ENCODE results near the gene CR1L. TPM values are rescaled to one million over a fixed set of nuclear protein-coding genes. Genes with fewer than 3 reads are reported as not detected.

CR1L gene
- total RNA-seq, 4 donors from 2014 or later = not detected

DNA sequence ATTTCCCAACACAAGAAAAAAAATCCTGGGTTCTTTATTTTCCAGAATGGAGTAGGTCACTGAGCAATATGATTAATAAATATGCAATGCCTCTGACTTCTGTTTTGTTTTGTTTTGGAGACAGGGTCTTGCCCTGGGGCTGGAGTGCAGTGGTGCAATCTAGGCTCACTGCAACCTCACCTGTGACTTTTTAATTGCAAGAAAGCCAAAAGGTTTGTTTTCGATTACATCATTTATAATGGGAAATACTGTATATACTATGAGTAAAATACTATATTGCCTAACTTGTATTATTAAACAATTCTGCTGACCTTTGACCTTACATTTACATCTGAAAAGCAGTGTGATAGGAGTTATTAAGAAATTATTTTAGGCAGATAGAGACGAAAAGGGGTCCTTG lies 95.3 kb downstream of the CR1L start:
- TF ChIP-seq CTCF (IDR thresholded peaks at IDR 0.05) (no peak), EP300 (IDR thresholded peaks at IDR 0.05) (no peak)
- Histone ChIP-seq H3K9me3 (no peaks in the 10 kb centered on the region), H3K4me3 (no peak overlapping the region), H3K27me3 (no peaks in the 10 kb centered on the region), H3K4me1 (no peaks in the 10 kb centered on the region), H3K36me3 (no peaks in the 10 kb centered on the region), H3K27ac (no peak overlapping the region)
- no peak for ATAC-seq
- 68 to 88% methylated on average over 2 of the region's 2 CpGs for WGBS, 2 donors (ENCODE audit: low coverage in 1 of 2)

GRCh38 chr1:207742850-207743555 lies 98.1 kb downstream of the CR1L start:
- Histone ChIP-seq H3K4me1 (no peaks in the 10 kb centered on the region), H3K27ac (no peak overlapping the region), H3K9me3 (no peaks in the 10 kb centered on the region), H3K4me3 (no peak overlapping the region), H3K36me3 (no peaks in the 10 kb centered on the region), H3K27me3 (no peaks in the 10 kb centered on the region)
- 78 to 90% methylated on average over 2 to 3 of the region's 3 CpGs for WGBS, 2 donors (ENCODE audit: low coverage in 1 of 2)
- ATAC-seq = no peak
- no peak for TF ChIP-seq CTCF (IDR thresholded peaks at IDR 0.05)
- TF ChIP-seq POLR2AphosphoS5 (IDR thresholded peaks at IDR 0.05) = no peak
- no peak for TF ChIP-seq POLR2A (IDR thresholded peaks at IDR 0.05)
- TF ChIP-seq EP300 (IDR thresholded peaks at IDR 0.05) = no peak

- no peaks in the 10 kb centered on the region for H3K9me3 ChIP-seq
- H3K36me3 ChIP-seq = no peaks in the 10 kb centered on the region
- WGBS, 2 donors (ENCODE audit: low coverage in 1 of 2) = 88 to 100% methylated on average over 3 to 4 of the region's 4 CpGs
- TF ChIP-seq EP300 (IDR thresholded peaks at IDR 0.05) (no peak), CTCF (IDR thresholded peaks at IDR 0.05) (no peak), POLR2AphosphoS5 (IDR thresholded peaks at IDR 0.05) (no peak), POLR2A (IDR thresholded peaks at IDR 0.05) (no peak)
- H3K4me1 ChIP-seq = no peaks in the 10 kb centered on the region
- no peak overlapping the region for H3K4me3 ChIP-seq
- ATAC-seq = no peak
- no peaks in the 10 kb centered on the region for H3K27me3 ChIP-seq
- H3K27ac ChIP-seq = no peak overlapping the region
These were observed 99.1 kb downstream of the CR1L start for GRCh38 chr1:207744000-207744534.

DNA sequence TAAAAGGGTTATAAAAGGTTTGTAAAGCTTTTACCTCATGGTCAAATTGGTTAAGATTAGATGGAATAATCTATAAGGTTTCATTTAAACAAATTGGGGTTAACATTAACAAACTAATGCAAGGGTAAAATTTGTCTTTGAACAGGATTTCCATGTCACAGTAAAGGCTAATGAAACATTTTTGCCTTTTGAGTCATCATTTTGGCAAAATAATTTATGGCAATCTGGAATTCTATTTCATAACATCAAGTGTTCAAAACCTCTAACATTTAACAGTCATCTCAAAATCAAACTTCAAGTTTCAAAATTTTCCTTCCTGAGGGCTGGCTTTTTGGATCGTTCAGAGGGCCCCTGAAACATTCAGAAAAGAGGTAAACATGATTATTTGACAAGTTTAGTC lies 100.4 kb downstream of the CR1L start:
- H3K27me3 ChIP-seq = no peaks in the 10 kb centered on the region
- WGBS, 2 donors (ENCODE audit: low coverage in 1 of 2) = 41 to 80% methylated on average over 1 of the region's 1 CpG

More for the DNA sequence above, 100.4 kb downstream of the CR1L start:
- TF ChIP-seq POLR2AphosphoS5 (IDR thresholded peaks at IDR 0.05) (no peak), EP300 (IDR thresholded peaks at IDR 0.05) (no peak), CTCF (IDR thresholded peaks at IDR 0.05) (no peak), POLR2A (IDR thresholded peaks at IDR 0.05) (no peak)
- no peak overlapping the region for H3K4me3 ChIP-seq
- H3K27ac ChIP-seq = no peak overlapping the region
- ATAC-seq = no peak
- H3K9me3 ChIP-seq = no peaks in the 10 kb centered on the region
- peaks cover 0 to 3% (median 0%) of the 10 kb centered on the region in 3 donors for H3K4me1 ChIP-seq
- no peaks in the 10 kb centered on the region for H3K36me3 ChIP-seq

Measured in gastroesophageal sphincter (tissue), 4 donors.